PC-9 (cell line): ENCODE data around the gene STX16. TPM values are rescaled to one million over a fixed set of nuclear protein-coding genes. Genes with fewer than 3 reads are reported as not detected.

Experiments used
- BruUV-seq: library from RNA; stranded (reverse); fragments of 400-500 nt; replicated peaks from 2 replicates; lab custom pipeline; 2021; lab: Mats Ljungman, UMichigan
- CTCF ChIA-PET: fragments of 300-600 bp; sonication (Branson Sonifier 250); formaldehyde crosslinking; loops from one replicate; lab custom pipeline; 2022; ENCODE audit warnings: antibody characterized with exemption; lab: Charles Lee
- POLR2A ChIA-PET: fragments of 300-600 bp; sonication (Branson Sonifier 250); formaldehyde crosslinking; loops from one replicate; lab custom pipeline; 2022; ENCODE audit warnings: antibody characterized with exemption; ENCODE audit not compliant: unreplicated experiment; lab: Charles Lee
- DNase-seq, 2 experiments: peaks; one replicate each; pipeline versions ENCODE4 v3.0.0 to v3.0.0-alpha.2; 2015 to 2022; ENCODE audit warnings: mixed read lengths in 1 of 2
- H2AFZ ChIP-seq: fragments of 200-600 bp; sonication (generic); 2 replicates; pipeline ENCODE4 v1.8.1; 2017; ENCODE audit warnings: antibody characterized with exemption
- H3F3A ChIP-seq: fragments of 200-600 bp; sonication (generic); 2 replicates; pipeline ENCODE4 v1.8.1; 2017; ENCODE audit warnings: antibody characterized with exemption, mild to moderate bottlenecking, low read depth; ENCODE audit not compliant: insufficient read depth
- H3K27ac ChIP-seq: fragments of 200-600 bp; sonication (generic); 2 replicates; pipeline ENCODE4 v1.6.1; 2016; ENCODE audit warnings: mixed run types
- H3K27me3 ChIP-seq: fragments of 200-600 bp; sonication (generic); 2 replicates; pipeline ENCODE4 v1.6.1; 2016; ENCODE audit warnings: low read depth, mixed run types; ENCODE audit not compliant: insufficient read depth
- H3K36me3 ChIP-seq: fragments of 200-600 bp; sonication (generic); 2 replicates; pipeline ENCODE4 v1.6.1; 2016; ENCODE audit warnings: low read depth, mixed run types
- H3K4me1 ChIP-seq: fragments of 200-600 bp; sonication (generic); replicated peaks from 2 replicates; pipeline ENCODE4 v1.6.1; 2016; ENCODE audit warnings: mixed run types; ENCODE audit not compliant: insufficient read depth
- H3K4me2 ChIP-seq: fragments of 200-600 bp; sonication (generic); 2 replicates; pipeline ENCODE4 v1.6.1; 2017; ENCODE audit warnings: mixed run types
- H3K4me3 ChIP-seq: fragments of 200-600 bp; sonication (generic); 2 replicates; pipeline ENCODE4 v1.6.1; 2016; ENCODE audit warnings: mixed run types
- H3K79me2 ChIP-seq: fragments of 200-600 bp; sonication (generic); 2 replicates; pipeline ENCODE4 v1.6.1; 2017; ENCODE audit warnings: low read depth, mixed run types
- H3K9me2 ChIP-seq: fragments of 200-600 bp; sonication (generic); 2 replicates; pipeline ENCODE4 v1.8.1; 2017; ENCODE audit warnings: mild to moderate bottlenecking; ENCODE audit not compliant: insufficient read depth
- H3K9me3 ChIP-seq: fragments of 200-600 bp; sonication (generic); 2 replicates; pipeline ENCODE4 v1.8.1; 2016; ENCODE audit warnings: low read depth; ENCODE audit not compliant: insufficient read depth
- H4K20me1 ChIP-seq: fragments of 200-600 bp; sonication (generic); 2 replicates; pipeline ENCODE4 v1.8.1; 2017; ENCODE audit not compliant: insufficient read depth
- CTCF ChIP-seq: fragments of 200-600 bp; sonication (generic); conservative IDR thresholded peaks from 2 replicates; pipeline ENCODE4 v1.6.1; 2017; ENCODE audit warnings: mixed run types, antibody characterized with exemption, mild to moderate bottlenecking, moderate library complexity
- EZH2 ChIP-seq: fragments of 200-600 bp; sonication (generic); IDR thresholded peaks from 2 replicates; pipeline ENCODE4 v1.8.0; 2017; ENCODE audit warnings: antibody characterized with exemption, low read depth
- intact Hi-C: fragments of 100-400 bp; cut with micrococcal nuclease; formaldehyde crosslinking; loops from one replicate; pipeline ENCODE4 v1.10.0; 2022; ENCODE audit not compliant: unreplicated experiment
- total RNA-seq: library from RNA; stranded (reverse); gene quantifications from 2 replicates; pipeline ENCODE4 v1.2.3, GENCODE V29; 2021

Gene STX16
- total RNA-seq, 1 experiment from 2014 or later: 76.3 TPM

GRCh38 chr20:58616411-58616810 lies 34.7 kb upstream of the STX16 start:
- DNase-seq: no peak
- Histone ChIP-seq H4K20me1 (no peaks in the 10 kb centered on the region), H3K36me3 (no peaks in the 10 kb centered on the region), H3F3A (peaks cover 4% of the 10 kb centered on the region; the same call in 1 of the 2 replicates), H3K27ac (no peak overlapping the region), H3K27me3 (no peaks in the 10 kb centered on the region), H3K4me3 (no peak overlapping the region), H3K79me2 (no peaks in the 10 kb centered on the region), H3K9me3 (peaks cover 7% of the 10 kb centered on the region), H2AFZ (no peak overlapping the region), H3K4me2 (no peak overlapping the region), H3K9me2 (no peaks in the 10 kb centered on the region), H3K4me1 (peaks cover 16% of the 10 kb centered on the region)
- CTCF ChIA-PET: no interaction called here
- no peak for TF ChIP-seq CTCF
- no peak for TF ChIP-seq EZH2
- no TSS peak for BruUV-seq
- POLR2A ChIA-PET: no interaction called here
- intact Hi-C loops: no loop called here

- H3K79me2 ChIP-seq: no peaks in the 10 kb centered on the region
- H3K4me2 ChIP-seq: no peak overlapping the region
- no peak overlapping the region for H3K27ac ChIP-seq
- H3K36me3 ChIP-seq: no peaks in the 10 kb centered on the region
- H3K9me2 ChIP-seq: no peaks in the 10 kb centered on the region
- no peak overlapping the region for H3K4me3 ChIP-seq
- CTCF ChIA-PET: no interaction called here
- H2AFZ ChIP-seq: no peak overlapping the region
- H3K27me3 ChIP-seq: no peaks in the 10 kb centered on the region
- peaks cover 7% of the 10 kb centered on the region for H3K9me3 ChIP-seq
- no TSS peak for BruUV-seq
- DNase-seq: no peak
- H3K4me1 ChIP-seq: peaks cover 9% of the 10 kb centered on the region
- intact Hi-C loops: no loop called here
- H4K20me1 ChIP-seq: no peaks in the 10 kb centered on the region
- no peaks in the 10 kb centered on the region; the same call in 1 of the 2 replicates for H3F3A ChIP-seq
- POLR2A ChIA-PET: no interaction called here
- TF ChIP-seq EZH2: no peak
- no peak for TF ChIP-seq CTCF
These were observed 33.9 kb upstream of the STX16 start for GRCh38 chr20:58617158-58617557.

DNA sequence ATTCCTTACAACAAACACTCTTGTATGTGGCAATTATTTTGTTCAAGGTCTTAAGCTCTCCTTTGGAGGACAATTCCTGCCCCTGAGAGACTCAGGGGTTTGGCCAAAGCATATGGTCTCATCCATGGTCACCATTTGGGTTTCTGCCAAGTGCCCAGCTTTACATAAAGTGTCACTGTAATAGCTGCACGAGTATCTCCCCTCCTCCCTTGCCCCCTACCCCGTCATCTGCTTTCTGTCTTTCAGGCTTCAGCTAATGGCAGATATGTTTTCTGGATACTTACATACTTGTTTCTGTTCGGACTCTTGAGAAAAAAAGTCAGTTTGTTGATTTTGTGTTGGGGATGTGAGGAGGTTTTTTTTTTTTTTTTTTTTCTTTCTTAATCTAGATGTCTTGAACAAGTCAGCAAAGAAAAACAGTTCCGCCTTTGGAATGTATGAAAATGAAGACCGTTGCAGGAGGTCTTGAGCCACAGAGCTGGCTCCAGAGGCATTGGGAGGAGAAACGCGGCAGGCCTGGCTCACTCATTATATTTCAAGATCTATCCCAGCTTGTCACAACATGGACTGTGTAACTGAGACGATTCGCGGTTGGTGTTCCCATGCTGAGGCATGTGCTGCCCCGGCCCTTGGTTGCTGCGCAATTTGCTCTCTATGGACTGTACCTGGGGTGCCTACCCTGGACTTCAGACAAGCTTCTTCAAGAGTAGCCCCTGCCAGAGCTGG lies 32.6 kb upstream of the STX16 start:
- Histone ChIP-seq H4K20me1 (no peaks in the 10 kb centered on the region), H3F3A (peaks cover 10% of the 10 kb centered on the region; the same call in 1 of the 2 replicates), H3K36me3 (no peaks in the 10 kb centered on the region), H3K9me2 (no peaks in the 10 kb centered on the region), H3K27me3 (no peaks in the 10 kb centered on the region), H3K9me3 (peaks cover 7% of the 10 kb centered on the region), H3K4me2 (no peak overlapping the region), H3K27ac (no peak overlapping the region), H3K79me2 (no peaks in the 10 kb centered on the region), H3K4me1 (peaks cover 5% of the 10 kb centered on the region), H2AFZ (no peak overlapping the region), H3K4me3 (no peak overlapping the region)
- ChIA-PET CTCF (no interaction called here), POLR2A (no interaction called here)
- intact Hi-C loops: no loop called here
- TF ChIP-seq EZH2 (no peak), CTCF (no peak)
- DNase-seq: no peak
- no TSS peak for BruUV-seq
